Osteocyte (in vitro differentiated cells): ENCODE results near the gene KDM5B. TPM values are rescaled to one million over a fixed set of nuclear protein-coding genes. Genes with fewer than 3 reads are reported as not detected.
A peak's percentile ranks its signal among the peaks of the same experiment; 100 is the strongest.

Experiments
- DNase-seq: peaks from one replicate; pipeline ENCODE4 v3.0.0; 2021; ENCODE audit warnings: mixed read lengths; ENCODE audit not compliant: unreplicated experiment; ENCODE audit errors: extremely low spot score
- H3K27ac Mint-ChIP-seq: one replicate; pipeline ENCODE4 v1.8.0; 2021; ENCODE audit warnings: mild to moderate bottlenecking, mixed read lengths; ENCODE audit not compliant: unreplicated experiment
- H3K27me3 Mint-ChIP-seq: one replicate; pipeline ENCODE4 v1.8.0; 2021; ENCODE audit warnings: mixed read lengths; ENCODE audit not compliant: unreplicated experiment
- H3K36me3 Mint-ChIP-seq: one replicate; pipeline ENCODE4 v1.8.0; 2021; ENCODE audit warnings: mixed read lengths; ENCODE audit not compliant: unreplicated experiment
- H3K4me1 Mint-ChIP-seq: one replicate; pipeline ENCODE4 v1.8.0; 2021; ENCODE audit warnings: mixed read lengths; ENCODE audit not compliant: unreplicated experiment
- H3K4me3 Mint-ChIP-seq: one replicate; pipeline ENCODE4 v1.8.0; 2021; ENCODE audit warnings: mild to moderate bottlenecking, moderate library complexity, mixed read lengths; ENCODE audit not compliant: unreplicated experiment
- H3K9me3 Mint-ChIP-seq: one replicate; pipeline ENCODE4 v1.8.0; 2021; ENCODE audit warnings: mixed read lengths; ENCODE audit not compliant: unreplicated experiment
- CTCF ChIP-seq: fragments of 200-600 bp; sonication (generic); IDR thresholded peaks from 2 replicates; pipeline ENCODE4 v1.5.0; 2021; ENCODE audit warnings: antibody characterized with exemption, mild to moderate bottlenecking, moderate library complexity
- total RNA-seq: library from RNA; stranded (reverse); gene quantifications from 2 replicates; pipeline ENCODE4 v1.2.1, GENCODE V29; 2021

The KDM5B gene
- total RNA-seq, 1 donor from 2014 or later, result 152 TPM

DNA sequence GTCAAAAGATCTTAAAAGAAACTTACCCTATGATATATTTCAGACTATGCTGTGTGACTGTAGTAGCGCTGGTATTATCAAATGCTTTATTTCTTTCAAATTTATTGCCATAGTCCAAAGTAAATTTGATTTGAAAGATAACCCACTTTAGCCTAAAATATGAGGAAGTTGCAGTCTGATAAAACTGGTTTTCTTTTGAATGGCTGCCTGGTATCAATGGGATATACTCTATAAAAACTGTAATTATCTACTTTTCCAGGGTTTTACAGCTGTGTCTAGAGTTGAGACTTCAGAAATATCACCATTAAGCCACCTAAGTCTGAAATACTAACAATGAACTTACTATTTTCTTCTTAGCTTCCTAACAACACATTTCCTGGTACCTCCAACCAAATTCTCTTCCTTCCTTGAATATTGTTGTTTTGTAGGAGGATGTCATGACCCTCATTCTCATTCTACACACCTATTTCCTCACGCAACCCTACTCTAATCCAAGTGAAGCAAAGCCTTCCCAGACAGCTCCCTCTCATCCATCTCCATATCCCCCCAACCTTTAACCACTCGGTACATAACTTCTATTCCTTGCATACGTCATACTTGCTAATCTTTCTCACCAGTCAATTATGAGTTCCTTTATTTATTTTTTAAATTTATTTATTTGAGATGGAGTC, 17.0 kb downstream of the KDM5B start:
- H3K27ac Mint-ChIP-seq, result peak overlapping the region; percentile 36
- no peaks in the 10 kb centered on the region for H3K9me3 Mint-ChIP-seq
- no peak for TF ChIP-seq CTCF
- no peak for DNase-seq
- H3K36me3 Mint-ChIP-seq, result no peaks in the 10 kb centered on the region
- H3K4me3 Mint-ChIP-seq, result no peak overlapping the region
- H3K4me1 Mint-ChIP-seq, result peaks cover 16% of the 10 kb centered on the region
- no peaks in the 10 kb centered on the region for H3K27me3 Mint-ChIP-seq

GRCh38 chr1:202788800-202789199, 19.4 kb downstream of the KDM5B start:
- TF ChIP-seq CTCF, result no peak
- Mint-ChIP-seq H3K27me3 (no peaks in the 10 kb centered on the region), H3K4me1 (peaks cover 7% of the 10 kb centered on the region), H3K4me3 (no peak overlapping the region), H3K36me3 (no peaks in the 10 kb centered on the region), H3K9me3 (no peaks in the 10 kb centered on the region), H3K27ac (no peak overlapping the region)
- DNase-seq, result no peak

DNA sequence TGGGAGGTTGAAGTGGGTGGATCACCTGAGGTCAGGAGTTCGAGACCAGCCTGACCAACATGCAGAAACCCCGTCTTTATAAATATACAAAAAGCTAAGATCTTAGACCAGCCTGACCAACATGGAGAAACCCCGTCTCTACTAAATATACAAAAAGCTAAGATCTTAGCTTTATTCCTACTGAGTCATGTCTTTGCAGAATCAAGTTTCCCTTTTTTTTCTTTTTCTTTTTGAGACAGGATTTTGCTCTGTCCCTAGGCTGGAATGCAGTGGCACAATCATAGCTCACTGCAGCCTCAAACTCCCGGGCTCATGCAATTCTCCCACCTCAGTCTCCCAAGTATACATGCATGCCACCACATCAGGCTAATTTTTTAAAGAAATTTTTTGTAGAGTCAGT, 21.4 kb downstream of the KDM5B start:
- Mint-ChIP-seq H3K4me3 (no peak overlapping the region), H3K36me3 (no peaks in the 10 kb centered on the region), H3K27me3 (no peaks in the 10 kb centered on the region), H3K27ac (no peak overlapping the region), H3K4me1 (peaks cover 5% of the 10 kb centered on the region), H3K9me3 (no peaks in the 10 kb centered on the region)
- no peak for TF ChIP-seq CTCF
- no peak for DNase-seq

DNA sequence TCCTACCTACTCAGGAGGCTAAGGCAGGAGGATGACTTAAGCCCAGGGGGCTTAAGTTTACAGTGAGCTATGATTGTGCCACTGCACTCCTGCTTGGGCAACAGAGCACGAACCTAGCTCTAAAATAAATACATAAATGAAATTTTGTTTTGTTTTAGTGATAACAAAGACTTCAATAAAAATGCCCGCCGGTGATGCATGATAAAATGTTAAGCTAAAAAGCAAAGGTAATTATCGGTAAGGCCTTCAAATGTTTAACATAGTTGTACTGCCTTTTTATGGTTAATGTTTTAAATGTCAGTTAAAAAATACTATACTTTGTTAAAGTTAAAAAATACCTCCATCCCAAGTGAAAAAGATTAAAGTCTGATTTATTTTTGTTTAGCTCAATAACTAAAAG, 27.0 kb downstream of the KDM5B start:
- Mint-ChIP-seq H3K4me3 (no peak overlapping the region), H3K36me3 (peaks cover 3% of the 10 kb centered on the region), H3K9me3 (no peaks in the 10 kb centered on the region), H3K27ac (no peak overlapping the region), H3K4me1 (peaks cover 10% of the 10 kb centered on the region), H3K27me3 (no peaks in the 10 kb centered on the region)
- no peak for TF ChIP-seq CTCF
- DNase-seq, result no peak

DNA sequence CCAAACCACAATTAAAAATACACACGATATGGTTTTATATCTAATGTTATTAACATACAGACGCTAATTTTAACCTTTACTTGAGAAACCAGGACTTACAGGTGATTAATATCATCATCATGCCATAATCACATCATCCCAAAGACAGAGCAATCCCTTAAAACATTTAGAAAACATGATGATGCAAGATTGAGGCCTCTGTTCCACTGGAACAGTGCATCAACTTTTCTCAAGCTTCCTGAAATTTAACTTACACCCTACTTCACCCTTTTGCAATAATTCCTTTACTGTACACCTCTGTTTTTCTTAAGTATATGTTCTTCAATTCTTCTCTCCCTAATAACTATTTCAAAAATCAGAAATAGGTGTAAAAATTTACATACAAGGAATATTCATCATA, 38.1 kb downstream of the KDM5B start:
- Mint-ChIP-seq H3K36me3 (peaks cover 50% of the 10 kb centered on the region), H3K27me3 (no peaks in the 10 kb centered on the region), H3K9me3 (no peaks in the 10 kb centered on the region), H3K27ac (no peak overlapping the region), H3K4me3 (no peak overlapping the region), H3K4me1 (no peaks in the 10 kb centered on the region)
- no peak for DNase-seq
- no peak for TF ChIP-seq CTCF
